ENCODE data around the gene ASRGL1.

DNA sequence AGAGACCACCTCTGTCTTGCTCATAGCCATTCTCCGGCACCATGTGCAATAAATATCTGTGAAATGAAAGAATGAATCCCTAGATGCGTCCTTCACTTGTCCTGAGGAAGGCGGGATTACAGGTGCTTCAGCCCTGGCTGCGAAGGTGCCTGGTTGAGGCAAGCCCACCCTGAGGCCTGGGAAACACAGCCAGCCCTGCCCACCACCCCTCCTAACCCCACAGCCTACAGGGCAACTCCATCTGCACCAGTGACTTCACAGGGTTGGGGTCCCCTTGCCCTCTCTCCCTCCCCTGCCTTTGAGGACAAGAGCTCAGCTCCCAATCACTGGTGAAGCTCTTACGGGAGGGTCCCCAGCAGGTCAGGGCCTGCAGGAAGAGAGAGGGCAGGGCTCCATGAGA lies 64.1 kb downstream of the ASRGL1 start:
- TF ChIP-seq, protein P1, sequence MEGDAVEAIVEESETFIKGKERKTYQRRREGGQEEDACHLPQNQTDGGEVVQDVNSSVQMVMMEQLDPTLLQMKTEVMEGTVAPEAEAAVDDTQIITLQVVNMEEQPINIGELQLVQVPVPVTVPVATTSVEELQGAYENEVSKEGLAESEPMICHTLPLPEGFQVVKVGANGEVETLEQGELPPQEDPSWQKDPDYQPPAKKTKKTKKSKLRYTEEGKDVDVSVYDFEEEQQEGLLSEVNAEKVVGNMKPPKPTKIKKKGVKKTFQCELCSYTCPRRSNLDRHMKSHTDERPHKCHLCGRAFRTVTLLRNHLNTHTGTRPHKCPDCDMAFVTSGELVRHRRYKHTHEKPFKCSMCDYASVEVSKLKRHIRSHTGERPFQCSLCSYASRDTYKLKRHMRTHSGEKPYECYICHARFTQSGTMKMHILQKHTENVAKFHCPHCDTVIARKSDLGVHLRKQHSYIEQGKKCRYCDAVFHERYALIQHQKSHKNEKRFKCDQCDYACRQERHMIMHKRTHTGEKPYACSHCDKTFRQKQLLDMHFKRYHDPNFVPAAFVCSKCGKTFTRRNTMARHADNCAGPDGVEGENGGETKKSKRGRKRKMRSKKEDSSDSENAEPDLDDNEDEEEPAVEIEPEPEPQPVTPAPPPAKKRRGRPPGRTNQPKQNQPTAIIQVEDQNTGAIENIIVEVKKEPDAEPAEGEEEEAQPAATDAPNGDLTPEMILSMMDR (IDR thresholded peaks at IDR 0.05; ENCODE audit: low read depth, low read length, missing input control): no peak
- TF ChIP-seq NR2F2 (IDR thresholded peaks at IDR 0.05): no peak
- TF ChIP-seq, protein P2, sequence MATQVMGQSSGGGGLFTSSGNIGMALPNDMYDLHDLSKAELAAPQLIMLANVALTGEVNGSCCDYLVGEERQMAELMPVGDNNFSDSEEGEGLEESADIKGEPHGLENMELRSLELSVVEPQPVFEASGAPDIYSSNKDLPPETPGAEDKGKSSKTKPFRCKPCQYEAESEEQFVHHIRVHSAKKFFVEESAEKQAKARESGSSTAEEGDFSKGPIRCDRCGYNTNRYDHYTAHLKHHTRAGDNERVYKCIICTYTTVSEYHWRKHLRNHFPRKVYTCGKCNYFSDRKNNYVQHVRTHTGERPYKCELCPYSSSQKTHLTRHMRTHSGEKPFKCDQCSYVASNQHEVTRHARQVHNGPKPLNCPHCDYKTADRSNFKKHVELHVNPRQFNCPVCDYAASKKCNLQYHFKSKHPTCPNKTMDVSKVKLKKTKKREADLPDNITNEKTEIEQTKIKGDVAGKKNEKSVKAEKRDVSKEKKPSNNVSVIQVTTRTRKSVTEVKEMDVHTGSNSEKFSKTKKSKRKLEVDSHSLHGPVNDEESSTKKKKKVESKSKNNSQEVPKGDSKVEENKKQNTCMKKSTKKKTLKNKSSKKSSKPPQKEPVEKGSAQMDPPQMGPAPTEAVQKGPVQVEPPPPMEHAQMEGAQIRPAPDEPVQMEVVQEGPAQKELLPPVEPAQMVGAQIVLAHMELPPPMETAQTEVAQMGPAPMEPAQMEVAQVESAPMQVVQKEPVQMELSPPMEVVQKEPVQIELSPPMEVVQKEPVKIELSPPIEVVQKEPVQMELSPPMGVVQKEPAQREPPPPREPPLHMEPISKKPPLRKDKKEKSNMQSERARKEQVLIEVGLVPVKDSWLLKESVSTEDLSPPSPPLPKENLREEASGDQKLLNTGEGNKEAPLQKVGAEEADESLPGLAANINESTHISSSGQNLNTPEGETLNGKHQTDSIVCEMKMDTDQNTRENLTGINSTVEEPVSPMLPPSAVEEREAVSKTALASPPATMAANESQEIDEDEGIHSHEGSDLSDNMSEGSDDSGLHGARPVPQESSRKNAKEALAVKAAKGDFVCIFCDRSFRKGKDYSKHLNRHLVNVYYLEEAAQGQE (IDR thresholded peaks at IDR 0.05): no peak
